ENCODE measurements around the gene SMOC1. TPM values are rescaled to one million over a fixed set of nuclear protein-coding genes. Genes with fewer than 3 reads are reported as not detected.

Gene SMOC1
- total RNA-seq, 1 experiment from 2014 or later = 0.68 TPM

- Histone ChIP-seq H3K9me3 (ENCODE audit: control insufficient read depth, low read depth, low read length) (no peaks in the 10 kb centered on the region), H2AK5ac (ENCODE audit: insufficient read length, low read length) (no peak overlapping the region), H3K4me1 (ENCODE audit: insufficient read depth, low read length) (no peaks in the 10 kb centered on the region), H2BK15ac (ENCODE audit: low read depth, low read length) (no peak overlapping the region), H3K56ac (ENCODE audit: insufficient read length, low read depth, low read length) (no peak overlapping the region), H4K20me1 (ENCODE audit: control insufficient read depth, insufficient read depth, insufficient read length) (no peaks in the 10 kb centered on the region), H3K79me1 (ENCODE audit: insufficient read depth, low read depth, low read length, poor library complexity, severe bottlenecking) (no peaks in the 10 kb centered on the region), H3T11ph (ENCODE audit: low read length) (no peak overlapping the region), H3K14ac (ENCODE audit: insufficient read depth, low read length) (no peak overlapping the region), H3K23ac (ENCODE audit: insufficient read length, low read depth, low read length) (no peak overlapping the region), H2BK5ac (ENCODE audit: insufficient read length, low read length) (no peak overlapping the region), H3K27me3 (ENCODE audit: insufficient read depth, low read length) (peaks cover 9% of the 10 kb centered on the region; the same call in 1 of the 2 replicates), H2BK20ac (ENCODE audit: low read depth, low read length, poor library complexity, severe bottlenecking) (no peak overlapping the region), H3K79me2 (ENCODE audit: insufficient read depth, low read length) (no peaks in the 10 kb centered on the region), H3K4ac (ENCODE audit: low read depth, low read length) (no peak overlapping the region), H2AFZ (ENCODE audit: low read length) (no peak overlapping the region), H4K5ac (ENCODE audit: insufficient read length, low read depth, low read length) (no peak overlapping the region), H2BK12ac (ENCODE audit: insufficient read length, low read depth, low read length) (no peak overlapping the region), H2BK120ac (ENCODE audit: low read depth, low read length, poor library complexity, severe bottlenecking) (no peak overlapping the region), H4K91ac (ENCODE audit: insufficient read length, low read depth, low read length) (no peak overlapping the region), H3K18ac (ENCODE audit: insufficient read length, low read depth, low read length) (no peak overlapping the region), H3K9ac (ENCODE audit: extremely low read depth, insufficient read length, low read length) (no peak overlapping the region), H4K8ac (replicated peaks; ENCODE audit: insufficient read length, low read depth, low read length) (no peak overlapping the region), H3K27ac (ENCODE audit: insufficient read length, low read depth, low read length) (no peak overlapping the region), H3K4me2 (ENCODE audit: insufficient read depth, insufficient read length, low read length) (no peak overlapping the region), H3K23me2 (ENCODE audit: insufficient read length, low read depth, low read length, poor library complexity, severe bottlenecking) (peaks cover 8% of the 10 kb centered on the region)
- Mint-ChIP-seq H3K36me3 (ENCODE audit: insufficient read depth in 1 of 3, low read depth in 3 of 3) (no peaks in the 10 kb centered on the region), H3K27ac (no peak overlapping the region), H3K27me3 (ENCODE audit: low read depth) (peaks cover 60% of the 10 kb centered on the region), H3K9me3 (no peaks in the 10 kb centered on the region; a peak in 1 of 5 replicates), H3K4me3 (no peak overlapping the region), H3K4me1 (peaks cover 18 to 38% of the 10 kb centered on the region in 2 experiments)
- no peak for TF ChIP-seq CTCF (conservative IDR thresholded peaks at IDR 0.05)
- no peak for DNase-seq
- WGBS (ENCODE audit: extremely low coverage, insufficient read length, low lambda C conversion rate) = no CpG with 5 or more reads among the region's 11 CpGs
Measured at GRCh38 chr14:69882116-69882864, 3.1 kb downstream of the SMOC1 start.

Data from H9 (cell line).